Subcutaneous abdominal adipose tissue (tissue), 5 donors: ENCODE data around the gene HIGD1C.
"Not testable (repeated sequence)": the region's sequence is repeated elsewhere in the genome, so short reads cannot be mapped to it uniquely, and the experiment has no call there.

ENCODE experiments used
- H3K27ac ChIP-seq: one replicate; pipeline ENCODE4 v1.7.0; 2013; ENCODE audit warnings: low read depth, mild to moderate bottlenecking, inconsistent platforms, low read length, moderate library complexity
- H3K27me3 ChIP-seq, 5 donors: one replicate each; pipeline ENCODE4 v1.7.0; 2013; ENCODE audit warnings: low read length in 5 of 5, inconsistent platforms in 1 of 5; ENCODE audit not compliant: control insufficient read depth in 5 of 5, insufficient read depth in 4 of 5
- H3K36me3 ChIP-seq, 5 donors: one replicate each; pipeline ENCODE4 v1.7.0; 2013; ENCODE audit warnings: low read length in 5 of 5; ENCODE audit not compliant: control insufficient read depth in 5 of 5, insufficient read depth in 5 of 5
- H3K4me1 ChIP-seq, 5 donors: one replicate each; pipeline ENCODE4 v1.7.0; 2013; ENCODE audit warnings: low read length in 5 of 5, mild to moderate bottlenecking in 3 of 5, moderate library complexity in 1 of 5; ENCODE audit not compliant: control insufficient read depth in 5 of 5, insufficient read depth in 5 of 5
- H3K4me3 ChIP-seq, 5 donors: one replicate each; pipeline ENCODE4 v1.7.0; 2013; ENCODE audit warnings: low read length in 5 of 5, low read depth in 1 of 5
- H3K9ac ChIP-seq, 5 donors: one replicate each; pipeline ENCODE4 v1.7.0; 2013; ENCODE audit warnings: low read length in 5 of 5, mild to moderate bottlenecking in 4 of 5, moderate library complexity in 3 of 5
- H3K9me3 ChIP-seq, 5 donors: one replicate each; pipeline ENCODE4 v1.7.0; 2013; ENCODE audit warnings: low read length in 5 of 5; ENCODE audit not compliant: control insufficient read depth in 5 of 5
- donor health status: healthy.
- donor health status: healthy.
- donor health status: healthy.
- donor health status: healthy.
- donor health status: healthy.

Gene HIGD1C

DNA sequence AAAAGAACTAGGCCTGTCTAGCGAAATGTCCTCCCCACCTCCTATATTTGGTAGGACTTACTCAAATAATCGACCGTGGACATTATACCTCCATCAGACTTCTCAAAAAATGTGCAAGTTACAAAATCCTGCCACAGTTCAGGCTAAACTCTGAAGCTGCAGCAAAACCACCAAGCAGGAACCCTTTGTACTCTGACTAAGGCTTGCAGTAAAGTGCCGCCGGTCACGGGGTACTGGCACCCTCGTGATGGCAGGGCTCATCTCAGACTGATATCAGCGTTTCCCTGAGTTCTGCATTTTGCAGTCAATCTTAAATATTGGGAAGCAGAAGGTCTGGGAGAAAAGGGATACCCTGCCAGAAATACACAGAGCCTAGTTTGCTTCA, 56.7 kb downstream of the HIGD1C start:
- Histone ChIP-seq H3K4me1 (peaks cover 0 to 12% (median 0%) of the 10 kb centered on the region in 5 donors), H3K9ac (peak overlapping the region in 1 of 5 donors; percentile 25), H3K36me3 (peaks cover 10 to 31% (median 20%) of the 10 kb centered on the region in 5 donors), H3K27ac (peak overlapping the region; percentile 16), H3K9me3 (no peaks in the 10 kb centered on the region), H3K27me3 (no peaks in the 10 kb centered on the region), H3K4me3 (peak overlapping the region in 1 of 5 donors; percentile 42)

DNA sequence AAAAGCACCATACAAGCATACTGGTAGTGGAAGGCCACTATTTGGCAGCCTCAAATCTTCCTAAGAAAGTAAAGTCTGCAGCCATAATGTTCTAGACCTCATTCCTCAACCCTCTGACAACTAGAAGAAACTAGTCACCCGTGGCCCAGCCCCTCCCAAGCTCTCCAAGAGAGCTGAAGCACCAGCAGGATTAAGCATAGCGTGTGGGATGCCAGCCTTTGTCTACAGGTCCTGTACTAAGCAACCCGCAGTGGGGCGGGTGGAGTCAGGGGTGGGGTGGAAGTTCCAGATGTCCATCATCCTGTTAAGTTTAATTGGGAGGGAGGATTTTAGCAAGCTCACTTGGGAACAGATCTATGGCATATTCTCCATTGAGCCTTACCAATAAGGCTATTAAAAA, 59.6 kb downstream of the HIGD1C start:
- H3K9ac ChIP-seq = no peak overlapping the region
- no peaks in the 10 kb centered on the region for H3K9me3 ChIP-seq
- no peak overlapping the region for H3K4me3 ChIP-seq
- peaks cover 0 to 12% (median 0%) of the 10 kb centered on the region in 5 donors for H3K4me1 ChIP-seq
- no peaks in the 10 kb centered on the region for H3K27me3 ChIP-seq
- no peak overlapping the region for H3K27ac ChIP-seq
- peaks cover 0 to 7% (median 3%) of the 10 kb centered on the region in 5 donors for H3K36me3 ChIP-seq

DNA sequence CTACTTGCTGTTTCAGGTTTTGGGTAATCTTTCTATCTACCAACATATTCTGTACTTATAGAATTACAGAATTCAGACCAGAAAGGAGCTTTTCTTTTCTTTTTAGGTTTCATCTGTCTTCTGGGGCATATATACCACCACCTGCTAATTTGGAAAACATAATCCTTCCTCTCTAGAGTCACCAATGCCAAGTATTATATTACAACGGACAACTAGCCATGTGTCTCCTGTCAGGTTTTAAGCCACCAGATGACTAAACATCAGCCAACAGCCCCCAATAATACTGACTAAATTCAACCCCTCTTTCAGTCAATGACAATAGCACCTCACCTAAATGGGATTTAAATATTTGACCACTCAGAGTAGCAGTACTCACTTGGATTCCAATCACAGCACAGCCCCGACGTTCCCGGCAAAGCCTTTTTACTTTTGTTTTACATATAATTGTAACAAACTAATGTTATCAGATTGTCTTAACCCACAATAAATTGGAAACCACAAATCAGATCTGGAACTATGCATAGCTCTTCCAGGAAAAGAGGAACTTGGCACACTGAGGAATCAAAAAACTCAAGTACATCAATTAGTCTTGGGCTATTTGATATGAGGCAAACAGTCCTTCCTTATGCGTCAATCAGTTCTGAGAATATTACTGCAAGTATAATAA, 60.4 kb downstream of the HIGD1C start:
- H3K4me3 ChIP-seq = no peak overlapping the region
- peaks cover 0 to 12% (median 0%) of the 10 kb centered on the region in 5 donors for H3K4me1 ChIP-seq
- H3K36me3 ChIP-seq = peaks cover 0 to 2% (median 0%) of the 10 kb centered on the region in 5 donors
- H3K9ac ChIP-seq = no peak overlapping the region
- no peaks in the 10 kb centered on the region for H3K27me3 ChIP-seq
- no peak overlapping the region for H3K27ac ChIP-seq
- H3K9me3 ChIP-seq = no peaks in the 10 kb centered on the region

DNA sequence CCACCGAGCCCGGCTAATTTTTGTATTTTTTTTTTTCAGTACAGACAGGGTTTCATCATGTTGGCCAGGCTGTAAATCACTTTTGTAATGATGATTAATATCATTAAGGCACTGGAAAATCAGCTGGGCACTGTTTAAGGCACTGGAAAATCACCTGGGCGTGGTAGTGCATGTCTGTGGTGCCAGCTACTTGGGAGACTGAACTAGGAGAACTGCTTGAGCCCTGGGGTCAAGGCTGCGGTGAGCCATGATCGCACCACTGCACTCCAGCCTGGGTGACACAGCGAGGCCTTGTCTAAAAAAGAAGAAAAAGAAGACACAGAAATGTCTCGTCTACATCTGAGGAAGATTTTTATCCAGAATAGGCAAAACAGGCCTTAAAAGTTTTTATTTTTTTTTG, 61.1 kb downstream of the HIGD1C start:
- Histone ChIP-seq H3K4me3 (no peak overlapping the region), H3K27me3 (no peaks in the 10 kb centered on the region), H3K27ac (no peak overlapping the region), H3K9me3 (no peaks in the 10 kb centered on the region), H3K36me3 (no peaks in the 10 kb centered on the region), H3K9ac (no peak overlapping the region), H3K4me1 (peaks cover 0 to 12% (median 0%) of the 10 kb centered on the region in 5 donors)

DNA sequence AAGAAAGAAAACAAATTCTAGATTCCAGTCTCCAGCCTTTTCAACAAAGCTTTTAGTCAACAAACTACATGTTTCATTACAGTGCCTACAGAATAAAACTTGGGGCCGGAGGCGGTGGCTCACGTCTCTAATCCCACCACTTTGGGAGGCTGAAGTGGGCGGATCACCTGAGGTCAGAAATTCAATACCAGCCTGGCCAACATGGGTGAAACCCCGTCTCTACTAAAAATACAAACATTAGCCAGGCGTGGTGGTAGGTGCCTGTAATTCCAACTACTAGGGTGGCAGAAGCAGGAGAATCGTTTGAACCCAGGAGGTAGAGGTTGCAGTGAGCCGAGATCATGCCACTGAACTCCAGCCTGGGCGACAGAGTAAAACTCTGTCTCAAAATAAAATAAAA, 62.1 kb downstream of the HIGD1C start:
- H3K9ac ChIP-seq, H3K36me3 ChIP-seq, H3K27ac ChIP-seq, H3K9me3 ChIP-seq, H3K27me3 ChIP-seq, H3K4me3 ChIP-seq: not testable (repeated sequence)
- H3K4me1 ChIP-seq = peaks cover 0 to 10% (median 0%) of the 10 kb centered on the region in 5 donors

DNA sequence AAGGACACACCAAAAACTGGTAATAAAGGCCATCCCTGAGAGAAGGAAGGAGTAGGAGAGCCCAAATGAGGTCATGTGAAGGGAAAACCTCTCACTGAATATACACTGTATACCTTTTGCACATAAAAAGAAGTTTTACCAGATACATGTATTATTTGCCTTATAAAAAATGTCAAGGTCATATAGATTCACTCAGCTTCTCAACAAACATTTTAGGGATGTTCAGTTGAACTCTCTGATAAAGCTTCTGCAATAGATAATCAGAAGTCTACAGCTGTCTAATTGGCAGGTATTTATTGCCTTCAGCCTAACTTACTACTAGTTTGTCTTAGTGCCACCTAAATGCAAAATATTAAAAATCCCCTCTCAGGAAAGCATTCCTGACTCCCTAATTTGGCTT, 65.1 kb downstream of the HIGD1C start:
- H3K9ac ChIP-seq = no peak overlapping the region
- H3K27me3 ChIP-seq = no peaks in the 10 kb centered on the region
- no peaks in the 10 kb centered on the region for H3K36me3 ChIP-seq
- no peak overlapping the region for H3K27ac ChIP-seq
- no peaks in the 10 kb centered on the region for H3K9me3 ChIP-seq
- peaks cover 0 to 7% (median 0%) of the 10 kb centered on the region in 5 donors for H3K4me1 ChIP-seq
- H3K4me3 ChIP-seq = no peak overlapping the region

DNA sequence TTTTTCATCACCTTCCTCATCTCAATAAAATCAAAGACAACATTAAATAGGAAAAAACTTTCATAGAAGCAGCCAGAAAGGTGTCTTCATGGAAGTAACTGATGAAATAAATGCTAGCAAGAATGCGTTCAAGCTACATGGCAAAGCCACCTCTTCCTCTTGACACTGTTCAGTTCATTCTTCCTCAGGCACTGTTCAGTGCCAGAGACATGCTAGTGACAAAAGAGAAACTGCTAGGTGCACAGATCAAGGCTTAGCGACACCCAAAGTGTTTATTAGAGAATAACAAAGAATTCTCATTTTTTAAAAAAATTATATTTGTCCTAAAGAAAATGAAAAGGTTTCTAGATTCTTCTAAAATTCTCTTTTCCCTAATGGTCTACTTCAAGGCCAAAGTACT, 66.6 kb downstream of the HIGD1C start:
- peaks cover 0 to 8% (median 5%) of the 10 kb centered on the region in 5 donors for H3K4me1 ChIP-seq
- H3K9me3 ChIP-seq = no peaks in the 10 kb centered on the region
- no peaks in the 10 kb centered on the region for H3K36me3 ChIP-seq
- H3K27ac ChIP-seq = no peak overlapping the region
- no peaks in the 10 kb centered on the region for H3K27me3 ChIP-seq
- H3K9ac ChIP-seq = no peak overlapping the region
- H3K4me3 ChIP-seq = no peak overlapping the region

DNA sequence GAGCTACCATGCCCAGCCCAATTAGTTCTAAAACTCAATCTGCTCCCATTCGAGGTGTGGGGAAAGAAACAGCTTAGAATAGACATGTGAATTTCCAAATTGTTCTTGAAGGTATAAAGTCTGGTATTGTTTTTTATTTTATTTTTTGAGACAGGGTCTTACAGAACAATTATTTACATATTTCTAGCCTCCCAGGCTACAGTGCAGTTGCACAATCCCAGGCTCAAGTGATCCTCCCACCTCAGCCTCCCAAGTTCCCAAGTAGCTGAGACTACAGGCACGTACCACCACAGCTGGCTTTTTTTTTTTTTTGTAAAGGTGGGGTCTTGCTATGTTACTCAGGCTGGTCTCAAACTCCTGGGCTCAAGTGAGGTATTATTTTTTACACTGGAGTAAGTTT, 67.6 kb downstream of the HIGD1C start:
- Histone ChIP-seq H3K36me3 (no peaks in the 10 kb centered on the region), H3K27ac (no peak overlapping the region), H3K27me3 (no peaks in the 10 kb centered on the region), H3K9ac (no peak overlapping the region), H3K4me3 (no peak overlapping the region), H3K4me1 (peaks cover 0 to 13% (median 11%) of the 10 kb centered on the region in 5 donors), H3K9me3 (no peaks in the 10 kb centered on the region)
